ENCODE data around the gene ZFP1.
"Not testable (repeated sequence)": the region's sequence is repeated elsewhere in the genome, so short reads cannot be mapped to it uniquely, and the experiment has no call there.

Gene ZFP1

GRCh38 chr16:75204410-75204758 is 56.1 kb downstream of the ZFP1 start:
- DNase-seq (ENCODE audit: low spot score) = no peak

- DNase-seq (ENCODE audit: low spot score) = not testable (repeated sequence)
Observed at GRCh38 chr16:75204905-75205304, 56.6 kb downstream of the ZFP1 start.

- not testable (repeated sequence) for DNase-seq (ENCODE audit: low spot score)
Observed at GRCh38 chr16:75205438-75205837, 57.1 kb downstream of the ZFP1 start.

- not testable (repeated sequence) for DNase-seq (ENCODE audit: low spot score)
Observed at GRCh38 chr16:75205961-75206748, 57.8 kb downstream of the ZFP1 start.

- DNase-seq (ENCODE audit: low spot score) = no peak
Observed at GRCh38 chr16:75206749-75207451, 58.6 kb downstream of the ZFP1 start, which contains the start of gene CTRB2. CTRB2 (minus strand) TSS chr16:75207161; CDS start chr16:75207141, 20 bp downstream.

GRCh38 chr16:75207831-75208230 is 59.5 kb downstream of the ZFP1 start:
- DNase-seq (ENCODE audit: low spot score) = no peak

- no peak for DNase-seq (ENCODE audit: low spot score)
Observed at GRCh38 chr16:75208242-75208825, 60.0 kb downstream of the ZFP1 start.

GRCh38 chr16:75208861-75209505 is 60.7 kb downstream of the ZFP1 start:
- no peak for DNase-seq (ENCODE audit: low spot score)

- DNase-seq (ENCODE audit: low spot score) = not testable (repeated sequence)
Observed at GRCh38 chr16:75209514-75209913, 61.2 kb downstream of the ZFP1 start.

- DNase-seq (ENCODE audit: low spot score) = no peak
Observed at GRCh38 chr16:75209944-75210343, 61.6 kb downstream of the ZFP1 start.

- DNase-seq (ENCODE audit: low spot score) = not testable (repeated sequence)
Observed at GRCh38 chr16:75211286-75211685, 63.0 kb downstream of the ZFP1 start.

GRCh38 chr16:75216127-75216526 is 67.8 kb downstream of the ZFP1 start:
- no peak for DNase-seq (ENCODE audit: low spot score)

GRCh38 chr16:75216576-75216975 is 68.3 kb downstream of the ZFP1 start:
- no peak for DNase-seq (ENCODE audit: low spot score)

GRCh38 chr16:75217389-75217851 is 69.1 kb downstream of the ZFP1 start:
- no peak for DNase-seq (ENCODE audit: low spot score)

GRCh38 chr16:75218256-75219076 is 70.1 kb downstream of the ZFP1 start, which contains the start of gene CTRB1:
CTRB1 (plus strand) TSS chr16:75218988; CDS start chr16:75219008, 20 bp downstream.
- DNase-seq (ENCODE audit: low spot score) = no peak

- DNase-seq (ENCODE audit: low spot score) = no peak
Observed at GRCh38 chr16:75219088-75219487, 70.8 kb downstream of the ZFP1 start.

- no peak for DNase-seq (ENCODE audit: low spot score)
Observed at GRCh38 chr16:75219838-75220237, 71.5 kb downstream of the ZFP1 start.

Data from SW480 (cell line).